Posterior vena cava (tissue), 2 donors: ENCODE data around the gene CNTN1. TPM values are rescaled to one million over a fixed set of nuclear protein-coding genes. Genes with fewer than 3 reads are reported as not detected.
"Not testable (repeated sequence)": the region's sequence is repeated elsewhere in the genome, so short reads cannot be mapped to it uniquely, and the experiment has no call there.

Experiments used
- DNase-seq: peaks from one replicate; pipeline ENCODE4 v3.0.0-alpha.2; 2020; ENCODE audit warnings: low spot score
- intact Hi-C, 2 donors: fragments of 100-400 bp; cut with DNase I; formaldehyde crosslinking; loops; one replicate each; pipeline versions ENCODE4 v1.14.1 to v1.14.2; 2022 to 2023
- total RNA-seq, 2 donors: library from RNA; stranded (reverse); fragmentation: NEBNext Ultra II Directional; extraction: Animal tissue kit (Norgen Biotek cat#: 25700); gene quantifications; one replicate each; pipeline ENCODE4 v1.2.1, GENCODE V29; 2021
- donor health status: DM: yes; HTN: yes; CAD: no.
- donor health status: DM: yes; HTN: yes; CAD: no.

CNTN1 gene
- total RNA-seq, 2 donors from 2014 or later: 20.4 to 37.3 TPM

- intact Hi-C loops: no loop called here
- no peak for DNase-seq
Observed at GRCh38 chr12:41061192-41061591, 369.0 kb downstream of the CNTN1 start.

DNA sequence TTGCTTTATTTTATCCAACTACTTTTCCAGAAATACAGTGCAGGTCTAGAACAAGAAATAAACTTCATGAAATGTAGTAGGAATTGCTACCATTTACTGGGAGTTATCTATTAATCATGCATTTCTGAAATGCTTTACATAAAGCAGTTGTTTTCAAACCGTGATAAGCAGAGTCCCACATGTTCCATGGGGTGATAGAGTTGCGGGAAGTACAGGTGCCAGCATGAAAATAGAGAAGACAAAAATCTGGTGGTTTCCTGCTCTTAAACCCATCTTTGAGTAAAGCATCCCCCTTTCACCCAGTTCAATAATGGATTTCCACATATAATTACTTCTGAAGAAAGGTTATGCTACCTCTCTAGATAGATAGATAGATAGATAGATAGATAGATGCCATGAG is 372.2 kb downstream of the CNTN1 start:
- no peak for DNase-seq
- intact Hi-C loops: no loop called here

- DNase-seq: no peak
- intact Hi-C loops: no loop called here
Observed at GRCh38 chr12:41067941-41068645, 375.9 kb downstream of the CNTN1 start.

DNA sequence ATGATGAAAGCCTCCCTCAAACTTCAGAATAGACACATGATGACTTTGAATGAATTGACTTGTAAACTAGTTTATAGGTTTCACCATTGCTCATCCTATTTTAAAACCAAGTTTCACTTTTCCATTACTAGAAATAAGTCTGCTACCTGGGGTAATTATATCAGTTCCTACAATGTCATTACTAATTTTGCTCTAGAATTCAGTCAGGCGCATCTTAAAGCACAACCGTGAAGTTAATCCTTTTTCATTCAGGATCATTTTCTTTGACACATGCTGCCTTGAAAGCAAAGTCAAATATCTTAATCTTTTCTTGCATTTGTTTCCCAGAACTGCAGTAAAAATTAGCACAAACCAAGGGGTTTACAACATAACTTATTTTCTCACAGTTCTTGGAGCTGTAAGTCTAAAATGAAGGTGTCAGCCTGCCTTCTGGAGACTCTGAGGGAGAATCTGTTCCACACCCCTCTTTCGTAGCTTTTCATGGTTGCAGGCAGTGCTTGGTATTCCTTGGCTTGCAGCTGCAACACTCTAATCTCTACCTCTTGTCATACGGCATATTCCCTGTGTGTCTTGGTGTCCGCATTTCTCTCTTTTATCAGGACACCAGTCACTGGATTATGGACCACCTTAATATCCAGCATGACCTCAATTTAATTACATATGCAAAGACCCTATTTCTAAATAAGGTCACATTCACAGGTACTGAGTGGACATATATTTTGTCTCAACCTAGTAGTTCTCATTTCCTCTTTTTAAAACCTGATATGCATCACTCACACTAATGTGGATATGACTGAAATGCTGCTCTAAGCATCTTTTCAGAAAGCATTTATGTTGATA is 381.6 kb downstream of the CNTN1 start:
- no peak for DNase-seq
- intact Hi-C loops: no loop called here

DNA sequence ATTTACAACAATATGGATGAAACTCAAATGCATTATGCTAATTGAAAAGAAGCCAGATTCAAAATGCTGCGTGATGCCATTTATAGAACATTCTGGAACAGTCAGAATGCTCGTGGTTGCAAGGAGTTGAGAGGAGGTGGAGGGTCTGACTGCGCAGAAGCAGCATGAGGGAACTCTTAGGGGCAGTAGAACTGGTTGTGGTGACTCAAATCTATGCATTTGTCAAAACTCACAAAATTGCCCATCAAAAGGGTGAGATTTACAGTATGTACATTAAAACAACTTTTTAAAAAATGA is 382.2 kb downstream of the CNTN1 start:
- intact Hi-C loops: no loop called here
- no peak for DNase-seq

- intact Hi-C loops: no loop called here
- no peak for DNase-seq
Observed at GRCh38 chr12:41076114-41076513, 383.9 kb downstream of the CNTN1 start.

DNA sequence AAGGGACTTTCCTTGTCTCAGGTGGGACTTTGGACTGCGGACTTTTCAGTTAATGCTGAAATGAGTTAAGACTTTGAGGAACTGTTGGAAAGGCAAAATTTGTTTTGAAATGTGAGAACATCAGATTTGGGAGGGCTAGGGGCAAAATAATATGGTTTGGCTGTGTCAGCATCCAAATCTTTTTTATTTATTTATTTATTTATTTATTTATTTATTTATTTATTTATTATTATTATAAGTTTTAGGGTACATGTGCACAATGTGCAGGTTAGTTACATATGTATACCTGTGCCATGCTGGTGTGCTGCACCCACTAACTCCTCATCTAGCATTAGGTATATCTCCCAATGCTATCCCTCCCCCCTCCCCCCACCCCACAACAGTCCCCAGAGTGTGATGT is 389.0 kb downstream of the CNTN1 start:
- intact Hi-C loops, DNase-seq: not testable (repeated sequence)

DNA sequence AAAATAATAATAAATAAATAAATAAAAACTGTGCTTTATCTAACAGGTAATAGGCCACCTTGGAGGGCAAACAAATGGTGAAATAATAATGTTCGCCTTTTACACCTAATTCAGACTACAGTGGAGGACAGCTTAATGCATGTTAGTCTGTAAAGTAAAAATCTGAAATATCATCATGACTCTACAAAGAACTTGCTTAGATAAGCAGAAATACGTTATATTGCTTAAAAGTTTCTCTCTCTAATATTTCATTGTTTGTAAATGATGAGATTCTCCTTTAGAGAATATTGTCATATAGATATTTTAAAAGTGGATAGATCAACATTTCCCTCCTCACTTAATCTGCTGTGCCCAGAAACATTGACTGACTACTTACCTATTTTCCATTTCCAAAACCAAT is 397.2 kb downstream of the CNTN1 start:
- no peak for DNase-seq
- intact Hi-C loops: no loop called here

DNA sequence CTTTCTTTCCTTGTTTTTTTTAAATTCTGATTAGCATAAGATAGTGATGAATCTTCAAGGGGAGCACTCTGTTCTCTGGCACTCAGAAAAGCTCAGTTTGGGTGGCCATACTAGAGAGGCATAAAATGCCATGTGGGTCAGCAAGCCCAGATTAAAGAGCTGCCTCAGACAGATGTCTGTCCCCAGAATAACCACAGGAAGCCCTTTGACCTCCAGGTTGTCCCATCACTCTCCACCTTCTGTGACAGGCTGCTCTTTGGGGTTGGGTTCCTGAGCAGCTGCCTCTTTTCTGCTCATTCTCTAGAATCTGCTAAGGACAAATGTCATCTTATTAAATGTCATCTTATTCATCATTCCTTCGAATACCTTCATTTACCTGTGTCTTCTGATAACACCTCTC is 399.9 kb downstream of the CNTN1 start:
- intact Hi-C loops: no loop called here
- DNase-seq: no peak

- intact Hi-C loops: no loop called here
- no peak for DNase-seq
Observed at GRCh38 chr12:41096797-41097196, 404.6 kb downstream of the CNTN1 start.

DNA sequence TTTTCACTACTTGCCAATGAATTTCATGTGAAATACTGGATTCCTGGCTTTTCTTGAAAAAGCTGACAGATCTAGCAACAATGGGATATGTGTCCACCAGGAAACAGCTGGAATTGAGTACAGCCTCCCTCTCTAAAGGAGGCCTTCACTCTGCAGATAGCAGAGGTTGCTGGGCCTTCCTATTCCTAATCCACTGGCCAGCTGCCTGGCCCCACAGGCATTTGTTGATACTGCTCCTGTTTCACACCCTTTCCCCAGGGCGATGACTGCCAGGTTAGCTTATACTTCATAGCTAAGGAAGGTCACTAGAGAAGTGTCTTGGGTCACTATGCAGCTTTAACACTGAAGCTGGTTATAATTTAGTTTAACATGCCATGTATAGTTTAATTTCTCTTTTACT is 408.3 kb downstream of the CNTN1 start:
- DNase-seq: no peak

GRCh38 chr12:41101806-41102205 is 409.6 kb downstream of the CNTN1 start:
- DNase-seq: no peak
- intact Hi-C loops: no loop called here

More for the DNA sequence above, 408.3 kb downstream of the CNTN1 start:
- intact Hi-C loops: no loop called here

- intact Hi-C loops: no loop called here
- DNase-seq: no peak
Observed at GRCh38 chr12:41103614-41104013, 411.4 kb downstream of the CNTN1 start.

DNA sequence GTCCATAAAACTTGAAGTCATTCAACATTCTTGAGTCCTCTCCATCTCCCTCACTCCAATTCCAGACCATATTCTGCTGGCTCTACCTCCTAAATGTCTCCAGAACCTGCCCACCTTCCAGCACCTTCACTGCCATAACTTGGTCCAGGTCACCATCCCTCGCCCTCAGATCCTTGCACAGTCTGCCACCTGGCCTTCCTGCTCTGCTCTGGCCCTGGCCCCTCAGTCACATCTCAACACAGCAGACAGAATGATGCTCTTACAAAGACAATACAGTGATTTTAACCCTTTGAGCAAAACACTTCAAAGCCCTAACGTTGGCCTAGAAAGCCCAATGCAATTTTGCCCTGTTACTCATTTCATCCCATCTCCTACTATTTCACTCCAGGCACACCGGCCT is 414.1 kb downstream of the CNTN1 start:
- DNase-seq: no peak

DNA sequence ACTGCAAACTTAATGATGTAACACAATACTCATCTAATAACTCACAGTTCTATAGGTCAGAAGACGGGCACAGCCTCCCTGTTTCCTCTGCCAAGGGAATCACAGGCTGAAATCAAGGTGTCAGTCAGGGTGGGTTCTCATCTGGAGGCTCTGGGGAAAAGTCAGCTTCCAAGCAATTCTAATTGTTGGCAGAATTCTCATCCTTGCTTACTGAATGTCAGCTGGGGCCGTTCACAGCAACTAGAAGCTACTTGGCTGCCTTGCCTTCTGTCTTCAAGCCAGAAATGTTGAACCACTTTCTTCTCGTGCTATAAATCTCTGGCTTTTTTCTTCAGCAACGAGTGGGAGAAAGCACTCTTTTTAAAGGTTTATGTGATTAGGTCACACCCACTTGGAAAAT is 415.8 kb downstream of the CNTN1 start:
- intact Hi-C loops: no loop called here
- DNase-seq: no peak

More for the DNA sequence above, 414.1 kb downstream of the CNTN1 start:
- intact Hi-C loops: no loop called here

DNA sequence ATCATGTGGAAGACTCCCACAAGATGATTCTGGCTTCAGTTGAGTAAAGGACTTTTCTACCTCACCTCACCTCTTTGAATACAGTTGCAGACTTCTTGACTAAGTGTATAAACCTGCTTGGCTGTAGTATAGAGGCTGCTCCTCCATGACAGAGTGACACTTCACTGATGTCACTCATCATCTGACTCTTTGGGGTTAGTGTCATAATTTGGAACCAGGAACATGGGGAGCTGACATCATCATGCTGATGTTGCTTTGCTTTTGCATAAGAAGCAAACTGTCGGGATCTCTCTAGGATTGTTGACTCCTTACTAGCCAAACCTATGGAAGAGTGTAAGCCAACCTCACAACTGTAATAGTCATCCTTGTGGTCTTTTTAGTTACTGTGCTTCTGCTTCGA is 420.7 kb downstream of the CNTN1 start:
- intact Hi-C loops: no loop called here
- no peak for DNase-seq

DNA sequence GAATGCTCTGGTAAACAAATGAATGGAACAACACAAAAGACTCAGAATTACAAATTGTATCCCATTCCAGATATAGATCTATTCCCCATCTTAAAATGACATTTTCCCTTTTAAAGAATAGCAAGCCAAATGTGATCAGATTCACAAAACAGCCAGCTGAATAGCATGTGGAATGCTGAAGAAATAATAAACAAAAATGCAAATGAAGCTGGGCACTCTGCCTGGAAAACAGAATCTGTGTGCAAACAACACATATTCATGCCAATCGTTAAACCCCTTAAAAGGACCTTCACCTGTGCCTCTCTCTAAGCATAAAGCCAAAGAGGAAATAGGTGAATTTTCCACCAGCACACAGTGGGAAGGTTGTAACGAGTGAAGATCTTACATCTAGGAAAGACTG is 428.0 kb downstream of the CNTN1 start:
- intact Hi-C loops: no loop called here
- no peak for DNase-seq

DNA sequence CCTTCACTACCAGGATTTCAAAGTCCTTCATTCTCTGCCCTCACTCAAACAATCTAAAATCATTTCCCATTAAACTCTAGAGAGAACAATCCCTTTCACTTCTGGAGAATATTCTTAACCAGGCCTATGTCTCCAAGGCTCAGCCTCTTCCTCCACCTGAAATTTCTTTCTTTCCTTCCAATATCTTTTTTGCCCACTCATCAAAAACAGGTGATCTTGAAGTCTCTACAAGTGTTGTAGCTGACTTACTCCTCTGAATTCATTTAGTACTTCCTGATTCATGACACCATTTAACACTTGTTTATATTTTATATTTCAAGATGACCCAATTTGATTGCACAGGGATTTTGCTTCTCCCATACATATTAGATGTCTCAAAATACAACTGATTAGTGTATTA is 429.1 kb downstream of the CNTN1 start:
- intact Hi-C loops: no loop called here
- no peak for DNase-seq
